ENCODE data around the gene SEMA4C. TPM values are rescaled to one million over a fixed set of nuclear protein-coding genes. Genes with fewer than 3 reads are reported as not detected.

The SEMA4C gene
- polyA plus RNA-seq, 2 donors, result 13.1 to 14.2 TPM

DNA sequence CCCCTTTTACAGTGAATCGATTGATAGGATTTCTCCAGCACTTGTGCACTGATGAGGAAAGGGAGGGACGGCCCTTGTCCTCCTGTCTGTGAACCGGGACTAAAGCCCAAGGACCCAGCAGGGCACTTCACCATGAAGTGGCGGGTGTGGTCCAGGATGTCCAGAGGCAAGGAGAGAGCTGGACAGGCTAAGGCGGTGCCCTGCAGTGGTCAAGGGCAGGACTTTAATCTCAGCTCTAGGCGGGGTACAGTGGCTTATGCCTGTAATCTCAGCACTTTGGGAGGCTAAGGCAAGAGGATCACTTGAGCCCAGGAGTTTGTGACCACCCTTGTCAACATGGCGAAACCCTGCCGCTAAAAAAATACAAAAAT is 28.2 kb upstream of the SEMA4C start:
- Histone ChIP-seq H3K27ac (ENCODE audit: low read depth in 2 of 2, low read length in 1 of 2) (peak overlapping the region; percentile 47 to 77), H3K4me1 (ENCODE audit: control insufficient read depth in 2 of 2, insufficient read depth in 2 of 2, low read length in 1 of 2) (peaks cover 13 to 48% of the 10 kb centered on the region in 2 donors), H3K9me3 (ENCODE audit: control insufficient read depth in 2 of 2, insufficient read depth in 1 of 2, low read depth in 1 of 2, low read length in 1 of 2) (no peaks in the 10 kb centered on the region), H3K27me3 (ENCODE audit: control insufficient read depth in 1 of 2, insufficient read depth in 2 of 2, low read length in 2 of 2) (no peaks in the 10 kb centered on the region), H3K36me3 (ENCODE audit: control insufficient read depth in 2 of 2, insufficient read depth in 2 of 2, low read length in 1 of 2) (no peaks in the 10 kb centered on the region), H3K4me3 (ENCODE audit: low read depth in 1 of 2, low read length in 2 of 2) (no peak overlapping the region)
- WGBS, 2 donors, result 77 to 78% methylated on average over 8 of the region's 8 CpGs

DNA sequence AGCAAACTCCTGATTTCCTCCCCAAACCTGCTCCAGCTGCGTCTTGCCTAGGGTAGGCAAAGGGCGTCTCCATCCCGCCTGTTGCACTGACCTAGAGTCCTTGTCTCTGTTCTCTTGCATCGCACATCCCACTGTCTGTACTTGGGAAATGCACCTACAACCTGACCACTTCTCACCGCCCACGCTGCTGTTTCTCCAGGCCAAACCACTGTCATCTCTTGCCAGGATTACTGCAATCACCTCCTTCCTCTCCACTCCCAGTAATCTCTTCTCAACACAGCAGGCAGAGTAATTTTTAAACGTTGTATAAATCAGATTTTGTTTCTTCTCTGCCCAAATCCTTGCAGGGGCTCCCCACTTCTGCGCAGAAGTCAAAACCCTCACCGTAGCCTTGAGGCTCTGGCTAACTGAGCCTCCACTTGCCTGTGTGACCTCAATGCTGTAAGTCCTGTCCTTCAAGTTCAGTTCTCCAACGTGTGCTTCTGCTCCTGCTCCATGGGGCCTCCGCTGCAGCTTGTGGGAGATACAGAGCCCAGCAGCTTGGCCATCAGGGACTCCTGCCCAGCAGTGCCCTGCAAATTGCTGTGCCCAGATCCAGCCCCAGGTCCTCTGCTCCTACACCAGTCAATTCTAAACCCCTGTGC is 27.7 kb upstream of the SEMA4C start:
- peaks cover 13 to 49% of the 10 kb centered on the region in 2 donors for H3K4me1 ChIP-seq (ENCODE audit: control insufficient read depth in 2 of 2, insufficient read depth in 2 of 2, low read length in 1 of 2)
- 48 to 53% methylated on average over 11 of the region's 11 CpGs for WGBS, 2 donors

DNA sequence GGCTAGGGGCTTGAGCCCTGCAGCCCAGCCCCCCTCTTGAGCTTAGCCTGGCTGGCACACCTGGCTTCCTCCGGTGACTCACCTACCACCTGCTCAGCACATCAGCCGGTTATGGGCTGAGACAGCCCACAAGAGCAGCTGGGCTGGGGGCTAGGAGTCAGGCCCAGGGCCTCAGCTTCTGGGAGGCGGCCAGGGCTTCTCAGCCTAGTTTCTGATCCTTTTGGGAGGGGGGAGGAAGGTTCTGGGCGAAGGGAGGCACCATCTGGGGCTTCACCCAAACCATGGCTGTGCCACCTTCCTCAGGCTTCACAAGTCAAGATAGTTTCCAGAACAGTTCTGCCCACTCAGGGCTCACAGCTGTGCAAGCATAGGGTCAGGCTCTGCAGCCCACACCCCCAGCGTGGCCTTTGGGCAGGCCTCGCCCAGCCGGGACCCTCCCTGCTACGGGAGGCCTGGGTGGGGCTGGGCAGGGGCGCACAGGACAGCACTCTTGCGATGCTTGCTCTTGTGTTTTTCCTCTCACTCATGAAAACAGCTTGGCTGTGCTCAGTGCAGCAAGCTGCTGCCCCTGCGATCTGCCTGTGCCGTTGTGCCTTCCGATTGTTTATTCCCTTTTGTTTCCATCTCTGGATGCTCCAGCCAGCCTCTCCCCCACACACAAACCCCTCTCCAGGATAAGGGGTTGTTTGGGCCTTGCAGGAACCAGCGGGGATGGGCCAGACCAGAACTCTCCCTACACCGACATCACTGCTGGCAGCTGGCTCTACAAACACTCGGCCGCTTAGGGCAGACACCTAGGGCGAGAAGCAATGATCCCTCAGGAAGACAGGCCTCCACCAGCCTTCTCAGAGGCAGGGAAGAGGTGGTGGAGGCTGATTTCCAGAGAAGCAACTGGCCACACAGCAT is 26.1 kb upstream of the SEMA4C start:
- Histone ChIP-seq H3K4me1 (ENCODE audit: control insufficient read depth in 2 of 2, insufficient read depth in 2 of 2, low read length in 1 of 2) (peaks cover 24 to 58% of the 10 kb centered on the region in 2 donors), H3K36me3 (ENCODE audit: control insufficient read depth in 2 of 2, insufficient read depth in 2 of 2, low read length in 1 of 2) (no peaks in the 10 kb centered on the region), H3K27me3 (ENCODE audit: control insufficient read depth in 1 of 2, insufficient read depth in 2 of 2, low read length in 2 of 2) (no peaks in the 10 kb centered on the region), H3K4me3 (ENCODE audit: low read depth in 1 of 2, low read length in 2 of 2) (no peak overlapping the region), H3K9me3 (ENCODE audit: control insufficient read depth in 2 of 2, insufficient read depth in 1 of 2, low read depth in 1 of 2, low read length in 1 of 2) (no peaks in the 10 kb centered on the region), H3K27ac (ENCODE audit: low read depth in 2 of 2, low read length in 1 of 2) (peak overlapping the region; percentile 23 to 47)
- WGBS, 2 donors, result 45 to 57% methylated on average over 18 of the region's 18 CpGs

More for the DNA sequence above, 27.7 kb upstream of the SEMA4C start:
- no peaks in the 10 kb centered on the region for H3K27me3 ChIP-seq (ENCODE audit: control insufficient read depth in 1 of 2, insufficient read depth in 2 of 2, low read length in 2 of 2)
- no peak overlapping the region for H3K4me3 ChIP-seq (ENCODE audit: low read depth in 1 of 2, low read length in 2 of 2)
- peak overlapping the region; percentile 47 to 77 for H3K27ac ChIP-seq (ENCODE audit: low read depth in 2 of 2, low read length in 1 of 2)
- no peaks in the 10 kb centered on the region for H3K36me3 ChIP-seq (ENCODE audit: control insufficient read depth in 2 of 2, insufficient read depth in 2 of 2, low read length in 1 of 2)
- H3K9me3 ChIP-seq (ENCODE audit: control insufficient read depth in 2 of 2, insufficient read depth in 1 of 2, low read depth in 1 of 2, low read length in 1 of 2), result no peaks in the 10 kb centered on the region

DNA sequence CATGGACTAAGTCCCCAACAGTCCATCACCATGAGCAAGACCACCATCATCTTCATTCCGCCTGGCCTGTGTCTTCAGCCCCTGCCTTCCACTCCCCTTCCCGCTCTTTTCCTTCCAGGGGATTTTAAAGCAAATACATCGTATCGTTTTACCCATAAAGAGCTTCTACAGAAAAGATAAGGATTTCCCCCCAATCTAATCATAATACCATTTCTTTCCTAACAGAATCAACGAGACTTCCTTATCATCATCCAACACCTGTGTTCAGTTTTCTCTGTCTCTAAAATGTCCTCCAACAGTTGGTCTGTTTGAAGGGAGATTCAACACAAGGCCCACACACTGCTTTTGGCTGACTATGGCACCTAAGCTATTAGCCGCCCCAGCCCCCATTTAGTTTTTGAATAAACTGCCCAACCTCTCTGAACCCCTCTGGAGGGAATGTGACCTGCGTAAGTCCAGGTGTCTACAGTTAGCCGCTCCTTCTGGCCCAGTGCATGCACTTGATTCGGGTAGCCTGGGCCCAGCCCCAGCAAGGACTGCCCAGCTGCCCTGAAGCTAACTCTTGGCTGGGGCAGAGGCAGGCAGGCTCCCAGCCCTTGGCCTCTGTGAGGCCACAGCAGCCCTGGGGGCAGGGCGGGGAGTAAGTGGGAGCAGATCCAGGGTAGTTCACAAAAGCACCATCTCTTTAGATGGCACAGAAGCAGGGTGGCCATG is 25.3 kb upstream of the SEMA4C start:
- no peaks in the 10 kb centered on the region for H3K9me3 ChIP-seq (ENCODE audit: control insufficient read depth in 2 of 2, insufficient read depth in 1 of 2, low read depth in 1 of 2, low read length in 1 of 2)
- no peaks in the 10 kb centered on the region for H3K27me3 ChIP-seq (ENCODE audit: control insufficient read depth in 1 of 2, insufficient read depth in 2 of 2, low read length in 2 of 2)
- H3K27ac ChIP-seq (ENCODE audit: low read depth in 2 of 2, low read length in 1 of 2), result peak overlapping the region; percentile 23 to 47
- peaks cover 25 to 58% of the 10 kb centered on the region in 2 donors for H3K4me1 ChIP-seq (ENCODE audit: control insufficient read depth in 2 of 2, insufficient read depth in 2 of 2, low read length in 1 of 2)
- H3K4me3 ChIP-seq (ENCODE audit: low read depth in 1 of 2, low read length in 2 of 2), result no peak overlapping the region
- H3K36me3 ChIP-seq (ENCODE audit: control insufficient read depth in 2 of 2, insufficient read depth in 2 of 2, low read length in 1 of 2), result no peaks in the 10 kb centered on the region
- 60% methylated on average over 10 of the region's 10 CpGs for WGBS, 2 donors

GRCh38 chr2:96894151-96894531 is 24.3 kb upstream of the SEMA4C start:
- Histone ChIP-seq H3K36me3 (ENCODE audit: control insufficient read depth in 2 of 2, insufficient read depth in 2 of 2, low read length in 1 of 2) (no peaks in the 10 kb centered on the region), H3K4me3 (ENCODE audit: low read depth in 1 of 2, low read length in 2 of 2) (no peak overlapping the region), H3K4me1 (ENCODE audit: control insufficient read depth in 2 of 2, insufficient read depth in 2 of 2, low read length in 1 of 2) (peaks cover 23 to 51% of the 10 kb centered on the region in 2 donors), H3K27ac (ENCODE audit: low read depth in 2 of 2, low read length in 1 of 2) (no peak overlapping the region), H3K9me3 (ENCODE audit: control insufficient read depth in 2 of 2, insufficient read depth in 1 of 2, low read depth in 1 of 2, low read length in 1 of 2) (no peaks in the 10 kb centered on the region), H3K27me3 (ENCODE audit: control insufficient read depth in 1 of 2, insufficient read depth in 2 of 2, low read length in 2 of 2) (no peaks in the 10 kb centered on the region)
- WGBS, 2 donors, result 70 to 72% methylated on average over 2 to 3 of the region's 3 CpGs

DNA sequence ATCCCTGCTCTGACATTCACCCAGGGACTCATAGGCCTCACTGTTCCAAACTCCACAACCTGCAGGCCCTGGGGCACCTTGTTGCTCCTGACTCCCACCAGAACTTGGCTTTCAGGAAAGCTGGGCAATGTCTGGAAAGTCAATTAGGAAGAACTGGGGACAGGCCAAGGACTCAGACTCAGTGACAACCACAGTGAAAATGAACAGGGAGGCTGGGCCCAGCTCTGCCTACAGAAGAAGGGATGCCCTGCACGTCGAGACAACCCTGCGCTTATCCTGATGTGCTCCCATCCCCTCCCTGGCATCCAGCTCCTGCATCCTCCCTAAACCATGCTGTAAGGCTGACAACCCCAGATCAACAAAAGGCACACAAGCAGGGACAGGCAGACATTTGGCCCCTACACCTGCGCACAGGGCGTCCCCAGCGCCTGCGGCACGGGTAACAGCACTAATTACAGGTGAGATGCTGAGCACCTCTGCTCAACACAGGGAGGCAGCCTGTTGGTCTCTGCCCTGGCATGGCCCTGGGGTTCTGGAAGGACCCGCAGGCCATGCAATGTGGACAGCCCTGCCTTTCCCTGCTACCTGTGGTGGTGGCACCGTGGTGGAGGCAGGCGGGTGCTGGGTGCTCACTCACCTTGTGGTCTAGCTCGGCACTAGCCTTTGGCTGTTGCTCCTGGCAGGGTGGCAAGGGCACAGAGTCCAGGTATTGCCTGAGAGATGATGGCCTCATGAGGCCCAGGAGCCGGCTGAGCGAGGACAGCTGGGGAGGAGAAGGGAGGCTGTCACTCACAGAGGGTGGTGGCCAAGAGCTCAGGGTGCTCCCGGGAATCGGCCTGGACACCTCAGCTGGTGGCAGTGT is 23.6 kb upstream of the SEMA4C start:
- Histone ChIP-seq H3K9me3 (ENCODE audit: control insufficient read depth in 2 of 2, insufficient read depth in 1 of 2, low read depth in 1 of 2, low read length in 1 of 2) (no peaks in the 10 kb centered on the region), H3K36me3 (ENCODE audit: control insufficient read depth in 2 of 2, insufficient read depth in 2 of 2, low read length in 1 of 2) (no peaks in the 10 kb centered on the region), H3K4me1 (ENCODE audit: control insufficient read depth in 2 of 2, insufficient read depth in 2 of 2, low read length in 1 of 2) (peaks cover 21 to 51% of the 10 kb centered on the region in 2 donors), H3K4me3 (ENCODE audit: low read depth in 1 of 2, low read length in 2 of 2) (no peak overlapping the region), H3K27ac (ENCODE audit: low read depth in 2 of 2, low read length in 1 of 2) (peak overlapping the region; percentile 9 to 20), H3K27me3 (ENCODE audit: control insufficient read depth in 1 of 2, insufficient read depth in 2 of 2, low read length in 2 of 2) (no peaks in the 10 kb centered on the region)
- WGBS, 2 donors, result 57 to 73% methylated on average over 16 of the region's 16 CpGs

GRCh38 chr2:96891591-96892333 is 21.9 kb upstream of the SEMA4C start:
- no peak overlapping the region for H3K4me3 ChIP-seq (ENCODE audit: low read depth in 1 of 2, low read length in 2 of 2)
- no peaks in the 10 kb centered on the region for H3K36me3 ChIP-seq (ENCODE audit: control insufficient read depth in 2 of 2, insufficient read depth in 2 of 2, low read length in 1 of 2)
- peak overlapping the region in 1 of 2 donors; percentile 36 for H3K27ac ChIP-seq (ENCODE audit: low read depth in 2 of 2, low read length in 1 of 2)
- WGBS, 2 donors, result 61 to 64% methylated on average over 11 of the region's 11 CpGs
- no peaks in the 10 kb centered on the region for H3K9me3 ChIP-seq (ENCODE audit: control insufficient read depth in 2 of 2, insufficient read depth in 1 of 2, low read depth in 1 of 2, low read length in 1 of 2)
- H3K27me3 ChIP-seq (ENCODE audit: control insufficient read depth in 1 of 2, insufficient read depth in 2 of 2, low read length in 2 of 2), result no peaks in the 10 kb centered on the region
- peaks cover 22 to 54% of the 10 kb centered on the region in 2 donors for H3K4me1 ChIP-seq (ENCODE audit: control insufficient read depth in 2 of 2, insufficient read depth in 2 of 2, low read length in 1 of 2)

DNA sequence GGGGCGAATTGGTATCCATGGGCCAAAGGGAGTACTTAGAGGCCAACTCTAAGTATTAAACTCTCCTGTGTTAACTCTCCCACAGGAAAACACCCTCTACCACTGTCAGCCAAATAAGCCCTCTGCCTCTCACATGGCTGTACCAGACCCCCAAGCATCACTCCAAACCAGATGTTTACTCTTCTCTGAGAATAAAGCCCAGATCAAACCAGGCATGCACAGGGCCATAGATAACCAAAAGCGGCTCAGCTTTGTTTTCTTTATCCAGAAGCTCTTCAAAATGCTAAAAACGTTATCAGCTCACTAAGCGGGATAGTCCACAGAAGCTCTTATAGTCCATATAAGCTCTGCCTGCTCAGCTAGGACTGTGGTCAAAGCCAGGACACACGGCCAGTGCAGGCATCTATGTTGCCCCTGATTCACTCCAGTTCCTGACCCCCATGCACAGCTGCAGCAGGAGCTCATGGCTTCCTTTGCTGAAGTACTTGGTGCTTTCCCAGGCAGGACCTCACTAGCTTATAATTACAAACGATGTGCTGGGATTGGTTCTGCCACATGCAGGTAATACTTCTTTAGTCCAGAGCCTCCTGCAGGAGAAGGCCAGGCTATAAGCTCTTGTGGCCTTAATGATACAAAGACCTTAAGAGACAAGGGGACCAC is 21.0 kb upstream of the SEMA4C start:
- Histone ChIP-seq H3K36me3 (ENCODE audit: control insufficient read depth in 2 of 2, insufficient read depth in 2 of 2, low read length in 1 of 2) (no peaks in the 10 kb centered on the region), H3K9me3 (ENCODE audit: control insufficient read depth in 2 of 2, insufficient read depth in 1 of 2, low read depth in 1 of 2, low read length in 1 of 2) (no peaks in the 10 kb centered on the region), H3K27me3 (ENCODE audit: control insufficient read depth in 1 of 2, insufficient read depth in 2 of 2, low read length in 2 of 2) (no peaks in the 10 kb centered on the region), H3K4me1 (ENCODE audit: control insufficient read depth in 2 of 2, insufficient read depth in 2 of 2, low read length in 1 of 2) (peaks cover 24 to 48% of the 10 kb centered on the region in 2 donors), H3K4me3 (ENCODE audit: low read depth in 1 of 2, low read length in 2 of 2) (no peak overlapping the region), H3K27ac (ENCODE audit: low read depth in 2 of 2, low read length in 1 of 2) (peak overlapping the region in 1 of 2 donors; percentile 36)
- WGBS, 2 donors, result 67 to 70% methylated on average over 6 of the region's 6 CpGs

Measured in esophagus (tissue), 2 donors.